HG03045 (cell line): Measurements from ENCODE around the gene ZNF267.
"Not testable (repeated sequence)": the region's sequence is repeated elsewhere in the genome, so short reads cannot be mapped to it uniquely, and the experiment has no call there.

Source experiments
- ATAC-seq: cut with Tn5 transposase; IDR thresholded peaks from one replicate; pipeline ENCODE4 v1.9.1; 2021; ENCODE audit warnings: mild to moderate bottlenecking, moderate library complexity; ENCODE audit not compliant: unreplicated experiment

Gene ZNF267

GRCh38 chr16:31877876-31878642, 4.5 kb downstream of the ZNF267 start:
- ATAC-seq, result no peak

GRCh38 chr16:31879937-31880321, 6.3 kb downstream of the ZNF267 start:
- ATAC-seq, result no peak

DNA sequence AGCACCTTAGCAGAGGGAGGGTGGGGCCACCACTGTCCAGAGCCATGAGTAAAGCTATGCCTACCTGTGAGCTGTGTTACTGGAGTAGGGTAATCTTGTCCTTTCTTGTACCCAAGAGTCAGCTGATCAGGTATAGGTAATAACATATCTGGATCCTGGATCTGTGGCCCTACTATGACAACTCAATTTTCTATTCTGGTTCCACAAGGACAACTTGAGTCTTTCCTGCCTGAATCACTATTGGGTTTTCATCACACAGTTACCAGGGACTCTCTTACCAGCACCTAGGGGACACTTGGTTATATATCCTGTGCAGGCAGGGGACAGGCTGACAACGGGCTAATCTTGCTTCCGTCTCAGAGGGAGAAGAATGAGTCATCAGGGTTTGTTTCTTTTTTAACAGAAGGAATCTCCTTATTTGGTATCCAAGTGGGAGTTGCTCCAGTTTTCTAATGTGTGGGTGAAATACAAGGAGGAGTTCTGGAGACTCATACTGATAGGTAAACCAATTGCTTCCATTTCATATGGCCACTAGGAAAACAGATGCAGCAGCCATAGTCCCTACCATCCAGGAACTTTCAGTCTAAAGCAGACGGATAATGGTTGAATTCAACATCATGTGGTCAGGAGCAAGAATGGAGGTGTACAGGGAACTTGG, 6.8 kb downstream of the ZNF267 start:
- no peak for ATAC-seq

DNA sequence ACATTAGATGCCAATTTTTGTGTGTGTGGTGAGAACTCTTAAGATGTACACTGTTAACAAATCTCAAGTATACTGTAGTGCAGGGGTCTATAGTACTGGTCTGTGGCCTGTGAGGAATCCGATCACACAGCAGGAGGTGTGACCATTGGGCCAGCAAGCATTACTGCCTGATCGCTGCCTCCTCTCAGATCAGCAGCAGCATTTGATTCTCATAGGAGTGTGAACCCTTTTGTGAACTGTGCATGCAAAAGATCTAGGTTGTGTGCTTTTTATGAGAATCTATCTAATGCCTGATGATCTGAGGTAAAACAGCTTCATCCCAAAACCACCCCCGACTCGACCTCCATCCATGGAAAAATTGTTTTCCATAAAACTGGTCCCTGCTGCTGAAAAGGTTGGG, 12.6 kb downstream of the ZNF267 start:
- no peak for ATAC-seq

DNA sequence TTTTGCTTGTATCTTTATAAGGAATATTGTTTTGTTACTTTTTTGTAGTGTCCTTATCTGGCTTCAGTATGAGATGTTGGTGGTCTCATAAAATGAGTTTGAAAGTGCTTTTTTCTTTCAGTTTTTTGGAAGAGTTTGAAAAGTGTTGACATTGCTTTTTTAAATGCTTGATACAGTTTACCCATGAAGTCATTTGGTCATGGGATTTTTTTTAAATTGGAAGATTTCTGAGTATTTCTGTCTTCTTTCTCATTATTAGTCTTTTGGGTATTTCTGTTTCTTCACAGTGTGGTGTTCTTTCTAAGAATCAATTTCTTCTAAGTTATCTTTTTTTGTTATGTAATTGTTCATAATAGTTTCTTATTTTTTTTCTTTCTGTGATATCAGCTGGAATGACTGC, 15.1 kb downstream of the ZNF267 start:
- ATAC-seq, result no peak

DNA sequence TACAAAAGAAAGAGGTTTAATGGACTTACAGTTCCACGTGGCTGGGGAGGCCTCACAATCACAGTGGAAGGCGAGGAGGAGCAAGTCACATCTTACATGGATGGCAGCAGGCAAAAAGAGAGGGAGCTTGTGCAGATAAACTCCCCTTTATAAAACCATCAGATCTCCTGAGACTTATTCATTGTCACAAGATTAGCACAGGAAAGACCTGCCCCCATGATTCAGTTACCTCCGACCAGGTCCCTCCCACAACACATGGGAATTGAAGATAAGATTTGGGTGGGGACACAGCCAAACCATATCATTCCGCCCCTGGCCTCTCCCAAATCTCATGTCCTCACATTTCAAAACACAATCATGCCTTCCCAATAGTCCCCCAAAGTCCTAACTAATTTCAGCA, 18.5 kb downstream of the ZNF267 start:
- ATAC-seq, result not testable (repeated sequence)

- ATAC-seq, result no peak
Measured at GRCh38 chr16:31893824-31894223, 20.2 kb downstream of the ZNF267 start.

DNA sequence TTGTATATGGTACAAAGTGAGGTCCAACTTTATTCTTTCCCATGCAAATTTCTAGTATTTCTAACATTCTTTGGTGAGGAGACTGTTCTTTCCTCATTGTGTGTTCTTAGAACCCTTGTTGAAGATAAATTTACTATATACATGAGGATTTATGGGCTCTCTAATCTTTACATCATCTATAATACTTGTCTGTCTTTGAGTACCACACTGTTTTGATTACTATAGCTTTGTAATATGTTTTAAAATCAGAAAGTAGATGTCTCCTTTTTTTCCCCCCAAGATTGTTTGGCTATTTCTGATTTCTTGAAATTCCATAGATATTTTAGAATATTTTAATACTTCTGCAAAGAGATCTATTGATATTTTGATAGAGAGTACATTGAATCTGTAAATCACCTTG, 23.7 kb downstream of the ZNF267 start:
- ATAC-seq, result no peak

DNA sequence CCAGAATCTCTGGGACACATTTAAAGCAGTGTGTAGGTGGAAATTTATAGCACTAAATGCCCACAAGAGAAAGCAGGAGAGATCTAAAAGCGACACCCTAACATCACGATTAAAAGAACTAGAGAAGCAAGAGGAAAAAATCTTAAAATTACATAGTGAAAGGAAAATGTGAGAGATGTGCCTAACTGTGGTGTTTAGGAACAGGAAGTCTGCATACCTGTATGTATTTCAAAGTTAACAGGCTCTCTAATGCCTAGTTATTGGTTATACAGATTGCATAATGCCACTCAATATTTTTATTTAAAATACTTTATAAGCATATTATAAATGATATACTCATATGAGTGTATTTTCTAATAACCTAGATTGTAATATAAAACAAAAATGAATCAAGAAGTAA, 25.9 kb downstream of the ZNF267 start:
- ATAC-seq, result no peak

- ATAC-seq, result not testable (repeated sequence)
Measured at GRCh38 chr16:31904571-31904970, 31.0 kb downstream of the ZNF267 start.

GRCh38 chr16:31913668-31914067, 40.1 kb downstream of the ZNF267 start:
- ATAC-seq, result no peak

GRCh38 chr16:31916056-31916488, 42.5 kb downstream of the ZNF267 start:
- no peak for ATAC-seq

DNA sequence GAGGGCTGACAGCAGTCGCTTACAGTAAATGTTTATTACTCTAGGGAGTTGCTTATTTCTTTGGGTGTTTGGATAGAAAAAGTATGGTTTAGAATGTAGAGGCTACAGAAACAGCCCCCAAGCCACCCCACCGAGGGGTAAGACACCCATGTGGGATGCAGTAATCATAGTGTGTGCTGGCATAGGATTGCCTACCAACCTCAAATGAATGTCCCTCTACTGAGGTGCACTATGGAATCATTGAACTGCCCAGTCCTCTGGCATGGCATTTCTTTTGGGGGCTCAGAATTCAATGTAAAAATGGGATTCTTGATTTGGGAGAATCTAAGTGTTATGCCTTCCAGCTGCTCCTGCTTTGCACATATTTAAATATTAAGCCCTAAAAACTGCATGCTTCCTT, 46.8 kb downstream of the ZNF267 start:
- no peak for ATAC-seq

GRCh38 chr16:31951806-31952205, 78.2 kb downstream of the ZNF267 start:
- not testable (repeated sequence) for ATAC-seq

DNA sequence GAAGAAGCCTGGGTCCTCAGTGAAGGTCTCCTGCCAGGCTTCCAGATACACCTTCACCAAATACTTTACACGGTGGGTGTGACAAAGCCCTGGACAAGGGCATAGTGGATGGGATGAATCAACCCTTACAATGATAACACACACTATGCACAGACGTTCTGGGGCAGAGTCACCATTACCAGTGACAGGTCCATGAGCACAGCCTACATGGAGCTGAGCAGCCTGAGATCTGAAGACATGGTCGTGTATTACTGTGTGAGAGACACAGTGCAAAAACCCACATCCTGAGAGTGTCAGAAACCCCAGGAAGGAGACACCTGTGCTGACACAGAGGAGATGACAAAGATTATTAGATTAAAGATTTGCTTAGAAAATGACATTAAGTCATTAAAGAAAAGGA, 78.6 kb downstream of the ZNF267 start:
- ATAC-seq, result not testable (repeated sequence)

DNA sequence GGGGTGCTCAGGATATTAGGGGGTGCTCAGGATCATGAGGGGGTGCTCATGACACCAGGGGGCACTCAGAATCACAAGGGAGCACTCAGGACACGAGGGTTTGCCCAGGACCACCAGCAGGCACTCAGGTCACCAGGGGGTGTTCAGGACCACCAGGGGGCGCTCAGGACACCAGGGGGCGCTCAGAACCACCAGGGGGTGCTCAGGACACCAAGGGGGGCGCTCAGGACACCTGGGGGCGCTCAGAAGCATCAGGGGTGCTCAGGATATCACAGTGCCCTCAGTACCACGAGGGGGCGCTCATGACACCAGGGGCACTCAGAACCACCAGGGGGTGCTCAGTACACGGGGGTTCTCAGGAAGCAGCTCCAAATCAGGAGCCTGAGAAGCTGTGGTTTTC, 82.6 kb downstream of the ZNF267 start:
- not testable (repeated sequence) for ATAC-seq

DNA sequence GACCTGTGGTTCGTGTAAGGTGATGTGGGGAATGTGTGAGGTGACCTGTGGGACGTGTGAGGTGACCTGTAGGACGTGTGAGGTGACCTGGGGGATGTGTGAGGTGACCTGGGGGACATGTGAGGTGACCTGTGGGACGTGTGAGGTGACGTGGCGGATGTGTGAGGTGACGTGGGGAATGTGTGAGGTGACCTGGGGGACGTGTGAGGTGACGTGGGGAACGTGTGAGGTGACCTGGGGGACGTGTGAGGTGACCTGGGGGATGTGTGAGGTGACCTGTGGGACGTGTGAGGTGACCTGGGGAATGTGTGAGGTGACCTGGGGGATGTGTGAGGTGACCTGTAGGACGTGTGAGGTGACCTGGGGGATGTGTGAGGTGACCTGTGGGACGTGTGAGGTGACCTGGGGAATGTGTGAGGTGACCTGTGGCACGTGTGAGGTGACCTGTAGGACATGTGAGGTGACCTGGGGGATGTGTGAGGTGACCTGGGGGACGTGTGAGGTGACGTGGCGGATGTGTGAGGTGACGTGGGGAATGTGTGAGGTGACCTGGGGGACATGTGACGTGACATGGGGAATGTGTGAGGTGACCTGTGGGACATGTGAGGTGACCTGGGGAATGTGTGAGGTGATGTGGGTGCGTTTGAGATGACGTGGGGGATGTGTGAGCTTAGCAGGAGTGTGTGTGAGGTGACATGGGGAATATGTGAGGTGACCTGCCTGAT, 86.7 kb downstream of the ZNF267 start:
- not testable (repeated sequence) for ATAC-seq
